ENCODE measurements around the gene GPR4.

The GPR4 gene

GRCh38 chr19:45589768-45590167 lies 12.2 kb downstream of the GPR4 start:
- no peak for DNase-seq (ENCODE audit: low spot score)

GRCh38 chr19:45587873-45588272 lies 14.1 kb downstream of the GPR4 start:
- no peak for DNase-seq (ENCODE audit: low spot score)

- no peak for DNase-seq (ENCODE audit: low spot score)
These were observed 16.8 kb downstream of the GPR4 start for GRCh38 chr19:45585158-45585577.

GRCh38 chr19:45584332-45585157 lies 17.5 kb downstream of the GPR4 start, which contains the start of gene OPA3:
TSS of gene OPA3 (minus strand) at chr19:45584802. CDS start at chr19:45584764, 38 bp downstream.
- peak; percentile 98 for DNase-seq (ENCODE audit: low spot score)

- no peak for DNase-seq (ENCODE audit: low spot score)
These were observed 20.4 kb downstream of the GPR4 start for GRCh38 chr19:45581576-45581975.

- peak; percentile 33 for DNase-seq (ENCODE audit: low spot score)
These were observed 23.2 kb downstream of the GPR4 start for GRCh38 chr19:45578861-45579260.

GRCh38 chr19:45577111-45577905 lies 24.7 kb downstream of the GPR4 start:
- peak; percentile 89 for DNase-seq (ENCODE audit: low spot score)

GRCh38 chr19:45576682-45577081 lies 25.3 kb downstream of the GPR4 start:
- no peak for DNase-seq (ENCODE audit: low spot score)

GRCh38 chr19:45575216-45575615 lies 26.8 kb downstream of the GPR4 start:
- no peak for DNase-seq (ENCODE audit: low spot score)

- DNase-seq (ENCODE audit: low spot score), result no peak
These were observed 27.5 kb downstream of the GPR4 start for GRCh38 chr19:45574526-45574925.

- no peak for DNase-seq (ENCODE audit: low spot score)
These were observed 30.4 kb downstream of the GPR4 start for GRCh38 chr19:45571457-45572220.

- DNase-seq (ENCODE audit: low spot score), result peak; percentile 76
These were observed 32.2 kb downstream of the GPR4 start for GRCh38 chr19:45569619-45570421.

GRCh38 chr19:45568732-45569131 lies 33.3 kb downstream of the GPR4 start:
- peak; percentile 62 for DNase-seq (ENCODE audit: low spot score)

- DNase-seq (ENCODE audit: low spot score), result no peak
These were observed 34.4 kb downstream of the GPR4 start for GRCh38 chr19:45567609-45568008.

GRCh38 chr19:45564131-45564780 lies 37.8 kb downstream of the GPR4 start:
- DNase-seq (ENCODE audit: low spot score), result no peak

- no peak for DNase-seq (ENCODE audit: low spot score)
These were observed 41.3 kb downstream of the GPR4 start for GRCh38 chr19:45560686-45561085.

GRCh38 chr19:45560038-45560437 lies 42.0 kb downstream of the GPR4 start:
- no peak for DNase-seq (ENCODE audit: low spot score)

GRCh38 chr19:45558399-45558878 lies 43.6 kb downstream of the GPR4 start:
- DNase-seq (ENCODE audit: low spot score), result peak; percentile 71

- no peak for DNase-seq (ENCODE audit: low spot score)
These were observed 45.2 kb downstream of the GPR4 start for GRCh38 chr19:45556835-45557234.

- peak; percentile 10 for DNase-seq (ENCODE audit: low spot score)
These were observed 47.5 kb downstream of the GPR4 start for GRCh38 chr19:45554481-45554880.

- no peak for DNase-seq (ENCODE audit: low spot score)
These were observed 48.5 kb downstream of the GPR4 start for GRCh38 chr19:45553464-45553863.

Measured in AG20443 (cell line).